HG02852 (cell line): ENCODE data around the gene CLPSL2.

Experiments used
- ATAC-seq: cut with Tn5 transposase; IDR thresholded peaks from one replicate; pipeline ENCODE4 v1.9.1; 2021; ENCODE audit warnings: mild to moderate bottlenecking, moderate library complexity; ENCODE audit not compliant: unreplicated experiment

CLPSL2 gene

GRCh38 chr6:35824552-35825192, 48.3 kb downstream of the CLPSL2 start:
- no peak for ATAC-seq
